HG02884 (cell line): ENCODE results near the gene DEPDC1B.
"Not testable (repeated sequence)": the region's sequence is repeated elsewhere in the genome, so short reads cannot be mapped to it uniquely, and the experiment has no call there.

Experiments
- ATAC-seq: cut with Tn5 transposase; IDR thresholded peaks from one replicate; pipeline ENCODE4 v1.9.1; 2021; ENCODE audit warnings: mild to moderate bottlenecking, moderate library complexity; ENCODE audit not compliant: unreplicated experiment

Gene DEPDC1B

GRCh38 chr5:60649288-60649917, 50.6 kb downstream of the DEPDC1B start:
- ATAC-seq: no peak

GRCh38 chr5:60648175-60648574, 51.8 kb downstream of the DEPDC1B start:
- no peak for ATAC-seq

GRCh38 chr5:60640901-60641300, 59.1 kb downstream of the DEPDC1B start:
- no peak for ATAC-seq

- no peak for ATAC-seq
Observed at GRCh38 chr5:60639544-60639943, 60.4 kb downstream of the DEPDC1B start.

- no peak for ATAC-seq
Observed at GRCh38 chr5:60638300-60638699, 61.7 kb downstream of the DEPDC1B start.

DNA sequence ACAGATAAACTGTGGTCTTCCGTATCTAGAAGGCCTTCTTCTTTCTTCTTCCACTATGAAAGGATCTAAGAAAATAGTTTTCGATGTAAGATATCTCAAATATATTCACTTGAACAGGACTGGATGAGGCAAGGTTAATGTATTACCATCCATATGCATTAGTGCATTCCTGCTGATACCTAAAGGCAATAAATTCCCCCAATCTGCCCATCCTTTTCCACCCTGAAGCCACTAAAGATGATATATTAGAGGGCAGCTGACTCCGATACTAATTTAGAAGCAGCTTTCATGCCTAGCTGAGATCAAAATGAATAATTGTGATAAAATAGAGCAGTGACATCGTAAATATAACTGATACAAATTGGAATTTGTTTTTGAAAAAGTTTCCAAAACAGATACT, 63.3 kb downstream of the DEPDC1B start:
- ATAC-seq: no peak

DNA sequence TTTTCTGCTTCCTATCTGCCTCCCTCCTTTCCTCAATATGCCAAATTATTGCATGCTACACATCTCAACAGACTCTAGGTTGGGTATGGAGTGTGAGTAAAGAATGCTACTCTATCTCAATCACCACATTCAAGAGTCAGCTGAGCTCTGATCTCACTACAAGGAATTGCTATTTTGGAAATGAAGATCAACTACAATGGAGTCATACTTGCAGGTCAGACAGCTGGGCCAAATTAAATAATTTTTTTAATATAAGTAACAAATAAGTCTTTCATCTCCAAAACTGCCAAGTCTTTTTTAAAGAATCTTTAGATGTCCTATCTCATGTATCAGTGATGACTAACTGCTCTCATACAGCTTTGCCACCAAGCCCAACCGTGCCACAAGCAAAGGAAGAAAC, 64.0 kb downstream of the DEPDC1B start:
- no peak for ATAC-seq

GRCh38 chr5:60634051-60634450, 65.9 kb downstream of the DEPDC1B start:
- no peak for ATAC-seq

DNA sequence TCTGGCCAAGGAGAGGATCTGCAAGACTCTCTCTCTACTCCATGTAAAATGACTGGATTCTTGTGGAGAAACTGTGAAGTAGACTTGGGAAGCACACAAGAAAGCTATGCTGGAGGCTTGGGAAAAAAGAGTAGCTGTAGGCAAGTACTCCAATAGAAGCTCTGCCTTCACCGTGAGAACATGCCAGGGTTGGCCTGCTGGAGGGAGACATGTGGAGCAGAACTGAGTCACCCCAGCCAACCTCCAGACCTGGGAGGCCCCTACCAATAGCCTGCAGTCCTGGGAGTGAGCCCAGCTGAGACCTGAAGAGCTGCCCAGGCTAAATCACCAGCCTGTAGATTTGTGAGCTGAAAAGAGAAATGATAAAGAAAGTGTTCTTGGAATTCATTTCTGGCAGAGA, 66.6 kb downstream of the DEPDC1B start:
- no peak for ATAC-seq

- ATAC-seq: no peak
Observed at GRCh38 chr5:60632153-60632552, 67.8 kb downstream of the DEPDC1B start.

GRCh38 chr5:60630836-60631235, 69.1 kb downstream of the DEPDC1B start:
- ATAC-seq: no peak

DNA sequence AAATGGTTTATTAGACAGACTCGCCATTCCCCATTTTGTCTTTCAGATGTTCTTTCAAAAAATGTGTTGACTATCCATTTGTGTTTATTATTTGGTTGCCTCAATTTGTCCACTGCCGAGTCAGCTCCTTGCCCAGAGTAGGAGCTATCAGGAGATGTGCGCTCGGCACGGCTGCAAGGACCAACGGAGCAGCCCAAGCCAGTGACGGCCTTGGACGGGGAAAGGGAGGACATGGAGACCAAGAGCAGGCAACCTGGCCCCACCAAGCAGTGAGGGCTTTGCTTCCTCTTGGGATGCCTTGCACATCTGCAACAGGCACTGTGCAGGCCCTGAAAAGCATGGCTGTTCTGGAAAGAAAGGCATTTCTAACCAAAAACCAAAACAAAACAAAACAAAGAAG, 69.8 kb downstream of the DEPDC1B start:
- no peak for ATAC-seq

DNA sequence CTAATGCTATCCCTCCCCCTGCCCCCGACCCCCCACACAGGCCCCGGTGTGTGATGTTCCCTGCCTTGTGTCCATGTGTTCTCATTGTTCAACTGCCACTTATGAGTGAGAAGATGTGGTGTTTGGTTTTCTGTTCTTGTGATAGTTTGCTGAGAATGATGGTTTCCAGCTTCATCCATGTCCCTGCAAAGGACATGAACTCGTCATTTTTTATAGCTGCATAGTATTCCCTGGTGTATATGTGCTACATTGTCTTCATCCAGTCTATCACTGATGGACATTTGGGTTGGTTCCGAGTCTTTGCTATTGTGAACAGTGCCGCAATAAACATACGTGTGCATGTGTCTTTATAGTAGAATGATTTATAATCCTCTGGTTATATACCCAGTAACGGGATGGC, 75.1 kb downstream of the DEPDC1B start:
- ATAC-seq: not testable (repeated sequence)

GRCh38 chr5:60620752-60621151, 79.2 kb downstream of the DEPDC1B start:
- not testable (repeated sequence) for ATAC-seq

DNA sequence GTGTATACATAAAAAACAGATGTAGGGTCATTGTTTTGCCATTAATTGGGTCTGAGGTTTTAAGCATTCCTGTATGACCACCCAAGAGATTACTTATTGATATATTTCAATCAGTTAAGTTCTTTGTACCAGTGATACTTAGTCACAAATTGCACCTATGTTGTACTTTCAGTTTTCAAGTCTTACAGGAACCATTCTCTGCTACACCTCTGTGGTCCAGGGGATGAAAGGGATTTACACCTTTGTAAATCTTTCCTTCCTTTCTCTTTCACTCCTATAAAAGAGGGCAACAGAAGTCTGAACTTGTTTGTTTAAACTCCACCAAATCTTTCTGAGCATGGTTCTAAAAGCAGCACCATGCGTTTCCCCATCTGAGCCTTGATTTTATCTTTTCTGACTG, 86.1 kb downstream of the DEPDC1B start:
- ATAC-seq: no peak

DNA sequence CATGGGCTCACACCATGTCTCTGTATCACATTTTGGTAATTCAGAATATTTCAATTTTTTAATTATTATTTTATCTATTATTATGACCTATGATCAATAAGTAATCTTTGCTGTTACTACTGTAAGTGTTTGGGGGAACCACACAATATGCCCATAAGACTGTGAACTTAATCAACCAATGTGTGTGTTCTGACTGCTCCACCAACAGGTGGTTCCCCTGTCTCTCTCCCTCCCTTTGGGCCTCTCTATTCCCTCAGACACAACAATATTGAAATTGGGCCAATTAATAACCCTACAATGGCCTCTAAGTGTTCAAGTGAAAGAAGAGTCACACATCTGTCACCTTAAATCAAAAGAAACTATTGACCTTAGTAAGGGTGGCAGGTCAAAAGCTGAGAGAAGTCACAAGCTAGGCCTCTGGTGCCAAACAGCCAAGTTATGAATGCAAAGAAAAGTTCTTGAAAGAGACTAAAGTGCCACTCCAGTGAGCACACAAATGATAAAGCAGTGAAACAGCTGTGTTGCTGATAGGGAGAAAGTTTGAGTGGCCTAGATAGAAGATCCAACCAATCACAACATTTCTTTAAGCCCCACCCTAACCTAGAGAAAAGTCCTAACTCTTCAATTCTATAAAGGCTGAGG, 88.7 kb downstream of the DEPDC1B start:
- ATAC-seq: no peak

DNA sequence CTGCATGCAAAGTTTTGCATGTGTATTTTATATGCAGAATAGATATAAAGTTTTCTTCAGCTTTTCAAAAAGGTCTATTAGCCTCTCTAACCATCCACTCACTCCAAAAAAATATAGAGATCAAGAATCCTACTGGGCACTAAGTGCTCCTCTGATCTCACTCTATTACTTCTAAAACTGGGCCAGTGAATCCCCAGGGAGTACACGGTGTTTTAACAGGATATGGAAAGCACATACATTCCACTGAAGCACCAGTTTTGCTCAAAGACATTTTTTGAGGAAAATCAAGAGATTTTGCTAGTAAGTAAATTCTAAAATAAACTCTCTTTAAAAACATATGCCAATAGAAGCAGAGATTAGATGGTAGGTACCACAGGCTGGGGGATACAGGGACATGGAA, 95.2 kb downstream of the DEPDC1B start:
- ATAC-seq: no peak

- peak; percentile 62 for ATAC-seq
Observed at GRCh38 chr5:60598424-60598823, 101.5 kb downstream of the DEPDC1B start.

DNA sequence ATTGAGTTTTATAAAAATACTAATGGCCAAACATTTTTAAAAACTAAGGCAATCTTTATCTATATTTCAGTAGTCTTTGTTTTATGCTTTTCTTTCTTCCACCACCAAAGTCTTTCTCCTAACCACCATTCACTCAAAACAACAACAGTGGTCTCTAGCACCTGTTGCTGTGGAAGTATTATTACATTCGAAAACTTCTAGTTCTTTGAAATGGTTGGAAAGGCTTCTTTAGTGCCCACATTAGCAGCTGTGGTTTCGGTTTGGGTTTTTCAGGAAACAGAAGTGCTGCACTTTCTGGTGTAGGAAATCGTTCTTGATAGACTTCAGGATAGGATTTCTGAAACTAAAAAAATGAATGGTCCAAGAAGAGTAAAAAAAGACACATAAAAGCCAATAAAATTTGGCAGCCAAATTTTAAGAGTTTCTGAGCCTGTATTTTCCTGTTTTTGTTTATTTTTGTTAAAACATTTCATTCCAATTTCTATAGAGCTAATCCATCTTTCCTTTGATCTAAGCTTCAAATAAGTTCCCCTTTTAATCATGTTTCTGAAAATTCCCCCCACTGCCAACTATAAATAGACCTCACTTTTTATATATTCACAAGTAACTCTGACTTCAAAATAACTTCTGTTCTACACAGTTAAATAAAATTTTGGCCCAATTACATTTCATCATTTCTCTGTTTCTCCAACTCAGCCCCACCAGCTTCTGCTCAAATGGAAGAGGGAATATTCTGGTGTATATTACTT, 102.2 kb downstream of the DEPDC1B start:
- peak; percentile 66 for ATAC-seq

DNA sequence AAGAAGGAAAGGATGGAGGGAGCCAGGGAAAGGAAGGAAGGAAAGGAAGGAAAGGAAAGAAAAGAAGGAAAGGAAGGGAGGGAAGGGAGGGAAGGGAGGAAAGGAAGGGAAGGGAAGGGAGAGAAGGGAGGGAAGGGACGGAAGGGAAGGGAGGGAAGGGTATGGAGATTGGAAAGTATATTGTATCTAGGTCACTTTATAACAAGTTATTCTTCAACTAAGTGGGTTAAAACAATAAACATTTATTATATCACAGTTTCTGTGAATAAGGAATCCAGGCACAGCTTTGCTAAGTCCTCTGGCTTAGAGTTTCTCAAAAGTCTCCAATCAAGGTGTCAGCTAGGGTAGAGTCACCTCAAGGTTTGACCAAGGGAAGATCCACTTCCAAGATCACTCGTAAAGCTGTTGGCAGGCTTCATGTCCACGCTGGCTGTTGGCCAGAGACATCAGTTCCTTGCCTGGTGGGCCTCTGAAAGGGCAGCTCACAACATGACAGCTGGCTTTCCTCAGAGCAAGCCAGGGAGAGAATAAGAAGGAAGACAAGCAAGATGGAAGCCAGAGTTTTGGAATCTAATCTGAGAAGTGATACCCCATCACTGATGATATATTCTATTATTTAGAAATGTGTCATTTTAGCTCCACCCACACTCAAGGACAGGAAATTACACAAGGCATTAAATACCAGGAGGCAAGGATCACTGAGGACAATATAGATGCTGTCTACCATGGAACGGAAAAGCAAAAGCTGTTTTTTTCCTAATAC, 105.1 kb downstream of the DEPDC1B start:
- ATAC-seq: no peak

- no peak for ATAC-seq
Observed at GRCh38 chr5:60590172-60590571, 109.8 kb downstream of the DEPDC1B start.
